NCI-H2081 (cell line): ENCODE results near the gene TFDP3.

ENCODE experiments used
- DNase-seq, 2 experiments: peaks; one replicate each; lab custom pipeline; 2025; lab: John Stamatoyannopoulos, UW

Gene TFDP3

DNA sequence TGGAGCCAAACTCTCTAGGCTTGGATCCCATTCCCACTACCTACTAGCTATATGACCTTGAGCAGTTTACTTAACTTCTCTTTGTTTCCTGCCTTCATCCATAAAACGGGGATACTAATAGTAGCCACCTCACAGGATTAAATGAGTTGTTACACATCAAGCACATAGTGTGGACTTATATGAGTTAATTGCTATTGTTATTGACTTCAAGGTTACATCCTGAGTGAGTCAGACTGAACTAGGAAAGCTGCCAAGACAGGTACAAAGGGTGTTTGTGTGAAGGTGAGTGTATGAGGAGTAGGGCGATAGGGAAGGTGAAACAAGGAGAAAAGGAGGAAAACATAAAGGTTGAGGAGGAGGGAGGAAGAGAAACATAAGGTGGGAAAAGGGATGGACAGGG, 32.2 kb downstream of the TFDP3 start:
- no peak for DNase-seq

DNA sequence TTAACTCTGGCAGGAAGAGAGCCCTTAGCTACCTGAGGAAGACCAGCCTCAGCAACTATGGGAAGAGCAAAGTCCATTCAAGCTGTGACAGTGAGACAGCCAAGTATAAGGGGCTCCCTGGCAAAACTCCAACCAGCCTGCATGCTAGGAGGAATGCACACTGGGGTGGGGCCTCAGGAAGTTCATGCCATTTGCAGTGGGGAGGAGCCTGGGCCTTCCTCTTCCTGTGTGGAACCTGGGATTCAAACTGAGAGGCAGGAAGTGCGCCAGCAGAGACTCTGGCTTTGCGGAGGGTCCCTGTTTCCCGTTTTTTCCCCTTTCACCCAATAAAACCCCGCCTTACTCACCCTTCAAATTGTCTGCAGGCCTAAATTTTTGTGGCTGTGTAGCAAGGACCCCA, 33.0 kb downstream of the TFDP3 start:
- DNase-seq: no peak

DNA sequence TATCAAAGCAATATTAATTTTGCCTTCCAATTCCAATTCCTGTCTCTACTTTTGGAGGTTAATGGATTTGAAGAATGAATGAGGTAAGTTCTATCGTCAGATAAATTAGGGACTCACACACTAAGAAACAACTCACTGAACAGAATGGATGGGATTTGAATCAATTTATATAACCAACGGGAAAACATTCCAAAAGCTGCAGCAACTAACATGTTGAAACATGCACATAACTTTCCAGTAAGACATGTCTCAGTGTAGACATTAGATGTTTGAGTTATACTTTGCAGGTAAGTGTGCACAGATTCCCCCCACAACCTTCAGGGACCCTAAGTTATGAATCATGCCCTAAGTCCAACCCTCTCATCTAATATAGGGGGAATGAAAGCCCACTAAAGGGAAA, 34.3 kb downstream of the TFDP3 start:
- no peak for DNase-seq

DNA sequence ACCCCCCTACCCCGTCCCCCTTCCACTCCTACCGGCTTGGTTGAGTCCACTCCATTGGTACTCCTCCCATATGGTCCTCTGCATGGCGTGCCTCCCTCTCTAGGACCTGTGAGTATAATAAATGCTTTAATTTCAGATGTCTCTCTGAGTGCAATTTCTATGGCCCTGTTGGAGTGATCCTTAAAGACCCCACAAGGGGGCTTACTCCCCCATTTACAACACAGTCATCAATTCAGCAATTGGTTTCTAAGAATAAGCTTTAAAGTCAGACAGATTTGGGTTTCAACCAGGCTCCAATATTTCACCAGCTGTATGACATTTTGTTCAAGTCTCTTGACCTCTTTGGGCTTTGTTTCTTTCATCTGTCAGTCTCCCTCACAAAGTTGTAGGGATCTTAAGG, 38.7 kb downstream of the TFDP3 start:
- DNase-seq: no peak

- DNase-seq: no peak
These were observed 41.0 kb downstream of the TFDP3 start for GRCh38 chrX:133177202-133177601.

- DNase-seq: peak; percentile 14 to 65
These were observed 42.5 kb downstream of the TFDP3 start for GRCh38 chrX:133175605-133176004.

GRCh38 chrX:133175162-133175561, 43.0 kb downstream of the TFDP3 start:
- DNase-seq: no peak

DNA sequence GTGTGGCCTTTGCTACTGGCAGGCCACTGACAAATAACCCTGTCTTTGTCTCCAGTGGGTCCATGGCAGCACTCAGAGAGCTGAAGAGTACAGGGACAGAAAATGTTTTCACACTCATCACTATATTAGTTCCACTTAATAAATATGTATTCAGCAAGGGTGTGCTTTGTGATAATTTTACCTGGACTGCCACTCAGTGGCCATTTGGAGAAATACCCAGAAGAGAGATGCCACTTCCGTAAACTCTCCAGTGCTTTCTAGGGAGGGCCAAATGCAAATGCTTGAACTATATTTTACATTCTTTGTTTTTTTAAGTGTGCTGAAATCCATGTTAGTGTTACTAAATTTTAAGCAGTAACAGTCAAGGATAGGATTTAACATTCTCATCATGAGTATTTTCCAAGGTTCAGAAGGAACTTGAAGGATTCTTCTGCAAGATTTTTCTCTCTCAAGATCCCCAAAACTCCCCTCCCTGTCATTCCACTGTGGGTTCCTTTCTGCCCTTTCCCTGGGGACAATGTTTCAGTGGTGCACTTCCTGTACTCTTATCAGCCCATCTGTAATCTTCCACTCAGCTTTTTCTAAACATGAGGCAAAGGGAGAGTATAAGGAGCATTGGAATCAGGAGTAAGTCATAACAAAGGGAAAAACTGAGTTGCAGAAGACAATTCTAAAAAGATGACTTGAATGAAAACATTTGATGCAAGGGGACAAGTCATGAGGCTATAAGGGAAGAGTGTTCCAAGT, 46.0 kb downstream of the TFDP3 start:
- DNase-seq: no peak
